H9 (cell line): ENCODE measurements around the gene DLX2. TPM values are rescaled to one million over a fixed set of nuclear protein-coding genes. Genes with fewer than 3 reads are reported as not detected.

ENCODE experiments used
- DNase-seq: peaks from one replicate; pipeline ENCODE4 v3.0.0-alpha.2; 2017
- H2AFZ ChIP-seq: one replicate; pipeline ENCODE4 v1.6.1; 2013; ENCODE audit warnings: mild to moderate bottlenecking, low read length, control low read depth, moderate library complexity
- H2AK5ac ChIP-seq: 2 replicates; pipeline ENCODE4 v1.6.1; 2013; ENCODE audit warnings: low read length, control low read depth, mixed read lengths; ENCODE audit not compliant: insufficient read length
- H2BK120ac ChIP-seq: one replicate; pipeline ENCODE4 v1.6.1; 2013; ENCODE audit warnings: low read depth, mild to moderate bottlenecking, low read length, control low read depth, inconsistent platforms; ENCODE audit not compliant: poor library complexity, severe bottlenecking
- H2BK12ac ChIP-seq: 2 replicates; pipeline ENCODE4 v1.6.1; 2013; ENCODE audit warnings: low read length, control low read depth, mixed read lengths, low read depth; ENCODE audit not compliant: insufficient read length
- H2BK15ac ChIP-seq: 2 replicates; pipeline ENCODE4 v1.6.1; 2013; ENCODE audit warnings: low read depth, low read length, control low read depth
- H2BK20ac ChIP-seq: one replicate; pipeline ENCODE4 v1.6.1; 2013; ENCODE audit warnings: low read depth, mild to moderate bottlenecking, low read length, control low read depth, inconsistent platforms; ENCODE audit not compliant: poor library complexity, severe bottlenecking
- H2BK5ac ChIP-seq: 2 replicates; pipeline ENCODE4 v1.6.1; 2013; ENCODE audit warnings: low read length, control low read depth, mixed read lengths; ENCODE audit not compliant: insufficient read length
- H3K14ac ChIP-seq: 2 replicates; pipeline ENCODE4 v1.6.1; 2013; ENCODE audit warnings: low read length, control low read depth; ENCODE audit not compliant: insufficient read depth
- H3K18ac ChIP-seq: 2 replicates; pipeline ENCODE4 v1.6.1; 2013; ENCODE audit warnings: low read depth, mild to moderate bottlenecking, mixed read lengths, low read length, control low read depth; ENCODE audit not compliant: insufficient read length
- H3K23ac ChIP-seq: 2 replicates; pipeline ENCODE4 v1.6.1; 2013; ENCODE audit warnings: low read length, control low read depth, mixed read lengths, low read depth; ENCODE audit not compliant: insufficient read length
- H3K23me2 ChIP-seq: 2 replicates; pipeline ENCODE4 v1.6.1; 2013; ENCODE audit warnings: low read depth, mild to moderate bottlenecking, mixed read lengths, low read length, control low read depth; ENCODE audit not compliant: insufficient read length, poor library complexity, severe bottlenecking
- H3K27ac ChIP-seq: 2 replicates; pipeline ENCODE4 v1.5.1; 2013; ENCODE audit warnings: low read length, control low read depth, mixed read lengths, low read depth; ENCODE audit not compliant: insufficient read length
- H3K27me3 ChIP-seq: 2 replicates; pipeline ENCODE4 v1.6.1; 2013; ENCODE audit warnings: low read length, control low read depth, inconsistent platforms; ENCODE audit not compliant: insufficient read depth
- H3K4ac ChIP-seq: 2 replicates; pipeline ENCODE4 v1.6.1; 2013; ENCODE audit warnings: low read depth, mild to moderate bottlenecking, control low read depth, inconsistent platforms, low read length, moderate library complexity
- H3K4me1 ChIP-seq: 2 replicates; pipeline ENCODE4 v1.6.1; 2013; ENCODE audit warnings: low read length, control low read depth, inconsistent platforms; ENCODE audit not compliant: insufficient read depth
- H3K4me2 ChIP-seq: 2 replicates; pipeline ENCODE4 v1.6.1; 2013; ENCODE audit warnings: low read length, control low read depth, mixed read lengths; ENCODE audit not compliant: insufficient read length, insufficient read depth
- H3K56ac ChIP-seq: 2 replicates; pipeline ENCODE4 v1.6.1; 2013; ENCODE audit warnings: low read depth, mild to moderate bottlenecking, mixed read lengths, low read length, control low read depth; ENCODE audit not compliant: insufficient read length
- H3K79me1 ChIP-seq: 2 replicates; pipeline ENCODE4 v1.6.1; 2013; ENCODE audit warnings: low read depth, mild to moderate bottlenecking, moderate library complexity, low read length, control low read depth, inconsistent platforms; ENCODE audit not compliant: insufficient read depth, poor library complexity, severe bottlenecking
- H3K79me2 ChIP-seq: 2 replicates; pipeline ENCODE4 v1.6.1; 2013; ENCODE audit warnings: low read length, control low read depth, inconsistent platforms; ENCODE audit not compliant: insufficient read depth
- H3K9ac ChIP-seq: 2 replicates; pipeline ENCODE4 v1.6.1; 2013; ENCODE audit warnings: low read length, control low read depth, mixed read lengths; ENCODE audit not compliant: insufficient read length; ENCODE audit errors: extremely low read depth
- H3K9me3 ChIP-seq: one replicate; pipeline ENCODE4 v1.6.1; 2013; ENCODE audit warnings: low read depth, low read length, inconsistent platforms; ENCODE audit not compliant: control insufficient read depth
- H3T11ph ChIP-seq: one replicate; pipeline ENCODE4 v1.6.1; 2013; ENCODE audit warnings: mild to moderate bottlenecking, low read length, control low read depth, inconsistent platforms
- H4K20me1 ChIP-seq: one replicate; pipeline ENCODE4 v1.6.1; 2013; ENCODE audit not compliant: control insufficient read depth, insufficient read length, insufficient read depth
- H4K5ac ChIP-seq: 2 replicates; pipeline ENCODE4 v1.6.1; 2013; ENCODE audit warnings: low read depth, mild to moderate bottlenecking, mixed read lengths, low read length, control low read depth; ENCODE audit not compliant: insufficient read length
- H4K8ac ChIP-seq: replicated peaks from 2 replicates; pipeline ENCODE4 v1.6.1; 2013; ENCODE audit warnings: low read length, control low read depth, mixed read lengths, low read depth; ENCODE audit not compliant: insufficient read length
- H4K91ac ChIP-seq: 2 replicates; pipeline ENCODE4 v1.6.1; 2013; ENCODE audit warnings: low read depth, mild to moderate bottlenecking, moderate library complexity, mixed read lengths, low read length, control low read depth; ENCODE audit not compliant: insufficient read length
- H3K27ac Mint-ChIP-seq, 3 experiments: 2 replicates in 2 of 3; 3 replicates in 1 of 3; pipeline ENCODE4 v1.8.0; 2020 to 2021; ENCODE audit warnings: mixed read lengths in 3 of 3, mild to moderate bottlenecking in 1 of 3, moderate library complexity in 1 of 3
- H3K27me3 Mint-ChIP-seq: 2 replicates; pipeline ENCODE4 v1.8.0; 2021; ENCODE audit warnings: low read depth, mild to moderate bottlenecking, moderate library complexity, mixed read lengths
- H3K36me3 Mint-ChIP-seq, 3 experiments: 2 replicates in 2 of 3; 3 replicates in 1 of 3; pipeline ENCODE4 v1.8.0; 2020 to 2021; ENCODE audit warnings: low read depth in 3 of 3, mixed read lengths in 3 of 3; ENCODE audit not compliant: insufficient read depth in 1 of 3
- H3K4me1 Mint-ChIP-seq, 2 experiments: 2 replicates each; pipeline ENCODE4 v1.8.0; 2020; ENCODE audit warnings: mixed read lengths in 2 of 2
- H3K4me3 Mint-ChIP-seq, 2 experiments: 2 replicates in 1 of 2; 3 replicates in 1 of 2; pipeline ENCODE4 v1.8.0; 2020 to 2021; ENCODE audit warnings: mild to moderate bottlenecking in 2 of 2, mixed read lengths in 2 of 2, moderate library complexity in 1 of 2
- H3K9me3 Mint-ChIP-seq, 2 experiments: 2 replicates in 1 of 2; 3 replicates in 1 of 2; pipeline ENCODE4 v1.8.0; 2020; ENCODE audit warnings: mild to moderate bottlenecking in 2 of 2, mixed read lengths in 2 of 2, moderate library complexity in 1 of 2
- CTCF ChIP-seq: fragments of 200-600 bp; sonication (generic); conservative IDR thresholded peaks from 3 replicates; pipeline ENCODE4 v1.8.0; 2021; ENCODE audit warnings: antibody characterized with exemption, mild to moderate bottlenecking
- WGBS: extraction: QIAGEN DNeasy Blood & Tissue Kit; methylation state at CpG from one replicate; pipeline ENCODE4 v1.1.7; 2013; ENCODE audit warnings: missing lambda C conversion rate, low lambda C conversion rate, mixed read lengths; ENCODE audit not compliant: insufficient read length; ENCODE audit errors: extremely low coverage; 5-methylcytosine and 5-hydroxymethylcytosine counted together
- total RNA-seq: library from RNA; stranded (reverse); gene quantifications from 2 replicates; pipeline ENCODE4 v1.2.1, GENCODE V29; 2021

DLX2 gene
- total RNA-seq, 1 experiment from 2014 or later = not detected

DNA sequence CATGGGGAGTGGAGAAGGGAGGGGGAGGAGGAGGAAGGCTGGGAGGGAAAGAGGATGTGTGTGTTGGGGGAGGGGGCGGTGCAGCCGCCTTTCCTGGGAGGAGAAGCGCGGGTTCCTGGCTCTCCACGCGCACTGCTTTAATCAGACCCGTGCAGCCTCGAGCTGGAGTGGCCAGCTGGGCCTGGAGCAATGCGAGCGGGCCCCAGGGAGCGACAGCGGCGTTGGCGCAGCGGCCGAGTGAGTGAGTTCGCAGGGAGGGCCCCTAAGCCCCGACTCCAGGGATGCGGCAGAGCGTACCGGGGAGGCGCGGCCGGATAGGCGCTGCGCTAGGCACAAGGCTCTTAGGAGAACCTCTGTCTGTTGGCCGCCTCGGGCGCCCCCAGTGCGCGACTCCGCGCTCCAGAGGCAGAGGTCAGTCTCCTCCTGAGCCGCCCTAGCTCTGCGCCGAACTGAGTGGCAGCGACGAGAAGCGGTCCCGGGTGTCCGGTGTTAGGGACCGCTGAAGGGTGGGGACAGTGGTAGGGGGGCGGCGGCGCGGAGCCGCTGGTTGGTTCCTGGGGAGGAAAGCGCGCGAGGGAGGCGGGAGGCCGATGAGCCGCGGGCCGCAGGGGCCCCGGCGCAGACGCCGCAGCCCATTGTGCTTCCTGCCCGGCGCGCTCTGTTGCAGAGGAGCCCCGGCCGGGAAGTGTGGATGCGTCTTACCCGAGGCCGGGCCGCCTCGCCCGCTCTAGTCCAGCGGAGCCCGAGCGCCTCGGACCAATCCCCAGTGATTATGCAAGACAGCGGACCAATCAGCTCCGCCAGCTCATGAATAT lies 17.8 kb downstream of the DLX2 start:
- Histone ChIP-seq H3K4ac (no peak overlapping the region), H2BK120ac (no peak overlapping the region), H2BK12ac (no peak overlapping the region), H3K56ac (no peak overlapping the region), H3K4me2 (peak overlapping the region; percentile 57), H2BK20ac (no peak overlapping the region), H2AK5ac (no peak overlapping the region), H4K5ac (no peak overlapping the region), H3K27ac (no peak overlapping the region), H2AFZ (no peak overlapping the region), H4K8ac (no peak overlapping the region), H3K4me1 (peaks cover 2% of the 10 kb centered on the region; the same call in 1 of the 2 replicates), H3K9me3 (no peaks in the 10 kb centered on the region), H3K18ac (no peak overlapping the region), H4K20me1 (no peaks in the 10 kb centered on the region), H3T11ph (no peak overlapping the region), H3K9ac (no peak overlapping the region), H2BK15ac (no peak overlapping the region), H3K23me2 (peaks cover 16% of the 10 kb centered on the region), H3K79me2 (no peaks in the 10 kb centered on the region), H2BK5ac (no peak overlapping the region), H3K23ac (no peak overlapping the region), H3K27me3 (peaks cover 91% of the 10 kb centered on the region), H4K91ac (no peak overlapping the region), H3K14ac (no peak overlapping the region), H3K79me1 (no peaks in the 10 kb centered on the region)
- Mint-ChIP-seq H3K36me3 (no peaks in the 10 kb centered on the region; a peak in 2 of 7 replicates), H3K27ac (no peak overlapping the region), H3K9me3 (peaks cover 2 to 9% of the 10 kb centered on the region in 2 experiments; a peak in 3 of 5 replicates), H3K27me3 (peaks cover 100% of the 10 kb centered on the region), H3K4me3 (peak overlapping the region; percentile 62 to 95), H3K4me1 (peaks cover 47 to 70% of the 10 kb centered on the region in 2 experiments)
- no peak for TF ChIP-seq CTCF
- DNase-seq = peak; percentile 95
- no CpG with 5 or more reads among the region's 76 CpGs for WGBS
